KBM-7 (cell line): ENCODE measurements around the gene F11R.
A peak's percentile ranks its signal among the peaks of the same experiment; 100 is the strongest.

Experiments
- DNase-seq: peaks from one replicate; pipeline ENCODE4 v3.0.0-alpha.2; 2015
- in situ Hi-C: fragments of 300-500 bp; cut with MboI; formaldehyde crosslinking; loops from 2 replicates; pipeline ENCODE4 v1.14.3; 2020; ENCODE audit warnings: low sequenced_read_pairs, low pct_unique_long_range_greater_than_20kb, mixed read lengths

Gene F11R

GRCh38 chr1:160987359-160988050 is 33.4 kb downstream of the F11R start:
- in situ Hi-C loops: no loop called here
- no peak for DNase-seq

- in situ Hi-C loops: no loop called here
- DNase-seq: no peak
Measured at GRCh38 chr1:160985723-160986122, 35.2 kb downstream of the F11R start.

- DNase-seq: no peak
- in situ Hi-C loops: no loop called here
Measured at GRCh38 chr1:160981584-160982411, 39.2 kb downstream of the F11R start.

- no peak for DNase-seq
- in situ Hi-C loops: no loop called here
Measured at GRCh38 chr1:160979286-160979685, 41.7 kb downstream of the F11R start.

- DNase-seq: no peak
- in situ Hi-C loops: no loop called here
Measured at GRCh38 chr1:160978510-160978927, 42.4 kb downstream of the F11R start.

GRCh38 chr1:160975026-160975425 is 45.9 kb downstream of the F11R start:
- in situ Hi-C loops: no loop called here
- no peak for DNase-seq

GRCh38 chr1:160973491-160973890 is 47.5 kb downstream of the F11R start:
- no peak for DNase-seq
- in situ Hi-C loops: no loop called here

GRCh38 chr1:160972939-160973338 is 48.0 kb downstream of the F11R start:
- no peak for DNase-seq
- in situ Hi-C loops: no loop called here

- DNase-seq: no peak
- in situ Hi-C loops: no loop called here
Measured at GRCh38 chr1:160971618-160972056, 49.3 kb downstream of the F11R start.

GRCh38 chr1:160963521-160963920 is 57.4 kb downstream of the F11R start:
- no peak for DNase-seq
- in situ Hi-C loops: no loop called here

GRCh38 chr1:160961419-160961818 is 59.5 kb downstream of the F11R start:
- in situ Hi-C loops: no loop called here
- no peak for DNase-seq

- no peak for DNase-seq
- in situ Hi-C loops: loop anchor here (10.0 kb wide), 1 partner anchor 122 kb away; no protein-coding TSS in a partner anchor
Measured at GRCh38 chr1:160956966-160957365, 64.0 kb downstream of the F11R start.

- peak; percentile 55 for DNase-seq
- in situ Hi-C loops: loop anchor here (10.0 kb wide), 1 partner anchor 120 kb away; no protein-coding TSS in a partner anchor
Measured at GRCh38 chr1:160954158-160955104, 66.5 kb downstream of the F11R start, which contains the start of gene ITLN2. ITLN2 (minus strand) TSS chr1:160954809; CDS start chr1:160954741, 68 bp downstream.

- no peak for DNase-seq
- in situ Hi-C loops: loop anchor here (10.0 kb wide), 1 partner anchor 118 kb away; no protein-coding TSS in a partner anchor
Measured at GRCh38 chr1:160953030-160953429, 67.9 kb downstream of the F11R start.

- DNase-seq: no peak
- in situ Hi-C loops: loop anchor here (10.0 kb wide), 1 partner anchor 117 kb away; no protein-coding TSS in a partner anchor
Measured at GRCh38 chr1:160952129-160952510, 68.8 kb downstream of the F11R start.

GRCh38 chr1:160951443-160952128 is 69.4 kb downstream of the F11R start:
- in situ Hi-C loops: loop anchor here (10.0 kb wide), 1 partner anchor 117 kb away; no protein-coding TSS in a partner anchor
- DNase-seq: peak; percentile 83

- in situ Hi-C loops: loop anchor here (10.0 kb wide), 1 partner anchor 116 kb away; no protein-coding TSS in a partner anchor
- DNase-seq: no peak
Measured at GRCh38 chr1:160950657-160951056, 70.3 kb downstream of the F11R start.

GRCh38 chr1:160949881-160950280 is 71.1 kb downstream of the F11R start:
- in situ Hi-C loops: loop anchor here (10.0 kb wide), 1 partner anchor 115 kb away; no protein-coding TSS in a partner anchor
- no peak for DNase-seq
